Measurements from ENCODE around the gene SLC35F4. TPM values are rescaled to one million over a fixed set of nuclear protein-coding genes. Genes with fewer than 3 reads are reported as not detected.

The SLC35F4 gene
- total RNA-seq, 4 donors from 2014 or later = not detected

GRCh38 chr14:57519043-57519442 is 346.8 kb downstream of the SLC35F4 start:
- Histone ChIP-seq H3K4me1 (no peaks in the 10 kb centered on the region), H3K4me3 (no peak overlapping the region), H3K27me3 (no peaks in the 10 kb centered on the region), H3K27ac (no peak overlapping the region), H3K9me3 (no peaks in the 10 kb centered on the region), H3K36me3 (no peaks in the 10 kb centered on the region)
- ATAC-seq (no peak), DNase-seq (no peak)
- intact Hi-C loops (cut with DNase I; ENCODE audit: low total_unique reads) = no loop called here
- TF ChIP-seq CTCF (IDR thresholded peaks at IDR 0.05 in 4 of 5, conservative IDR thresholded peaks at IDR 0.05 in 1 of 5) (no peak), POLR2A (IDR thresholded peaks at IDR 0.05) (no peak)
- in situ Hi-C loops (cut with MboI; ENCODE audit: low sequenced_read_pairs in 4 of 4) = no loop called here
